ENCODE results near the gene ARHGEF1.
A peak's percentile ranks its signal among the peaks of the same experiment; 100 is the strongest.

ARHGEF1 gene

GRCh38 chr19:41882568-41883462 lies at the start of gene ARHGEF1:
Gene ARHGEF1 (plus strand): TSS chr19:41883184. CDS start chr19:41888083, 4,899 bp downstream.
- peak; percentile 65 for DNase-seq

- DNase-seq: no peak
Measured at GRCh38 chr19:41837981-41838708, 44.8 kb upstream of the ARHGEF1 start.

GRCh38 chr19:41839211-41839610 lies 43.8 kb upstream of the ARHGEF1 start:
- DNase-seq: no peak

GRCh38 chr19:41843371-41843770 lies 39.6 kb upstream of the ARHGEF1 start:
- no peak for DNase-seq

- DNase-seq: no peak
Measured at GRCh38 chr19:41844601-41845000, 38.4 kb upstream of the ARHGEF1 start, which contains the start of gene LYPD4. Gene LYPD4 (minus strand): TSS chr19:41844683. CDS start chr19:41839285, 5,398 bp downstream.

- no peak for DNase-seq
Measured at GRCh38 chr19:41845001-41845050, 38.2 kb upstream of the ARHGEF1 start, which contains the start of gene DMRTC2. Gene DMRTC2 (plus strand): TSS chr19:41845042. CDS start chr19:41847429, 2,387 bp downstream.

GRCh38 chr19:41845051-41845590 lies 37.9 kb upstream of the ARHGEF1 start:
- no peak for DNase-seq

- DNase-seq: no peak
Measured at GRCh38 chr19:41847351-41848105, 35.5 kb upstream of the ARHGEF1 start.

- no peak for DNase-seq
Measured at GRCh38 chr19:41848666-41849065, 34.3 kb upstream of the ARHGEF1 start.

- no peak for DNase-seq
Measured at GRCh38 chr19:41849067-41849466, 33.9 kb upstream of the ARHGEF1 start.

- DNase-seq: no peak
Measured at GRCh38 chr19:41850381-41850780, 32.6 kb upstream of the ARHGEF1 start.

- no peak for DNase-seq
Measured at GRCh38 chr19:41851456-41851855, 31.5 kb upstream of the ARHGEF1 start.

- DNase-seq: no peak
Measured at GRCh38 chr19:41853344-41853743, 29.6 kb upstream of the ARHGEF1 start.

- DNase-seq: no peak
Measured at GRCh38 chr19:41853768-41854167, 29.2 kb upstream of the ARHGEF1 start.

GRCh38 chr19:41859213-41859617 lies 23.8 kb upstream of the ARHGEF1 start:
- DNase-seq: no peak

- DNase-seq: peak; percentile 99
Measured at GRCh38 chr19:41859618-41860418, 23.2 kb upstream of the ARHGEF1 start, which contains the start of gene RPS19. Gene RPS19 (plus strand): TSS chr19:41860255. CDS start chr19:41860775, 520 bp downstream.

GRCh38 chr19:41860419-41861115 lies 22.4 kb upstream of the ARHGEF1 start:
- DNase-seq: no peak

GRCh38 chr19:41861116-41861768 lies 21.7 kb upstream of the ARHGEF1 start:
- no peak for DNase-seq

GRCh38 chr19:41861846-41862245 lies 21.1 kb upstream of the ARHGEF1 start:
- DNase-seq: no peak

- no peak for DNase-seq
Measured at GRCh38 chr19:41862445-41862986, 20.5 kb upstream of the ARHGEF1 start.
